HG03575 (cell line): Measurements from ENCODE around the gene SPATA20.

Source experiments
- ATAC-seq: cut with Tn5 transposase; IDR thresholded peaks from one replicate; pipeline ENCODE4 v1.9.1; 2021; ENCODE audit not compliant: unreplicated experiment, insufficient number of reproducible peaks, low FRiP score; ENCODE audit errors: extremely low read depth

The SPATA20 gene

GRCh38 chr17:50570032-50570431 lies 23.1 kb downstream of the SPATA20 start:
- ATAC-seq: no peak

DNA sequence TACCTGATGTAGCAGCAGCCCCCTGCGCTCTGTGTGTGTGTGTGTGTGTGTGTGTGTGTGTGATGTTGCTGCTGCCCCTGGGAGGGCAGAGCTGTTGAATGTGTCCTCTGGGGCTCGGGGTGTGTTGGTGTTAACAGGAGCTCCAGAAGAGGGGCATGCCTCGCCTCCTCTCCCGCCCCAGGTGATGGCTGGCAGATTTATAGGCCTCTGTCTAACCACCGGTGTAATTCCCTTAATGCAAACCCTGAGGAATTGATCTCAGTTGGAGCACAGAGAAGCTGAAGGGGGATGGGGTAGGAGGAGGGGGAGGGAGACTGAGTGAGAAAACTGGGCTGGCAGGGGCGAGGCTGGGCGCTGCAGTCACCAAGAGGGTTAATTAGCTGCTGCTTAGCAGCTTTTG lies 23.6 kb downstream of the SPATA20 start:
- no peak for ATAC-seq

GRCh38 chr17:50571681-50572080 lies 24.7 kb downstream of the SPATA20 start:
- ATAC-seq: no peak

GRCh38 chr17:50572541-50572940 lies 25.6 kb downstream of the SPATA20 start:
- no peak for ATAC-seq

GRCh38 chr17:50573866-50574611 lies 27.1 kb downstream of the SPATA20 start:
- no peak for ATAC-seq

- ATAC-seq: no peak
Measured at GRCh38 chr17:50575581-50576210, 28.7 kb downstream of the SPATA20 start.

- ATAC-seq: no peak
Measured at GRCh38 chr17:50576864-50577263, 29.9 kb downstream of the SPATA20 start.

GRCh38 chr17:50577451-50577954 lies 30.5 kb downstream of the SPATA20 start:
- no peak for ATAC-seq

DNA sequence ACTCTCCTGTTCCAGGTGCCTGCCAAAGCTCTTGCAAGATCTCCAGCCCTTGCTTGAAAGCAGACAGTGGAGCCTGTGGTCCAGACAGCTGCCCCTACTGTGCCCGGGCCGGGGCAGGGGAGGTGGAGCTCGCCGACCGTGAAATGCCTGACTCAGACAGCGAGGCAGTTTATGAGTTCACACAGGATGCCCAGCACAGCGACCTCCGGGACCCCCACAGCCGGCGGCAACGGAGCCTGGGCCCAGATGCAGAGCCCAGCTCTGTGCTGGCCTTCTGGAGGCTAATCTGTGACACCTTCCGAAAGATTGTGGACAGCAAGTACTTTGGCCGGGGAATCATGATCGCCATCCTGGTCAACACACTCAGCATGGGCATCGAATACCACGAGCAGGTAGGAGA lies 31.2 kb downstream of the SPATA20 start:
- ATAC-seq: no peak

GRCh38 chr17:50579399-50579798 lies 32.4 kb downstream of the SPATA20 start:
- ATAC-seq: no peak

- ATAC-seq: no peak
Measured at GRCh38 chr17:50580646-50581045, 33.7 kb downstream of the SPATA20 start.

GRCh38 chr17:50581316-50581715 lies 34.3 kb downstream of the SPATA20 start:
- ATAC-seq: no peak

GRCh38 chr17:50582741-50583140 lies 35.8 kb downstream of the SPATA20 start:
- no peak for ATAC-seq

- ATAC-seq: no peak
Measured at GRCh38 chr17:50583641-50584040, 36.7 kb downstream of the SPATA20 start.

DNA sequence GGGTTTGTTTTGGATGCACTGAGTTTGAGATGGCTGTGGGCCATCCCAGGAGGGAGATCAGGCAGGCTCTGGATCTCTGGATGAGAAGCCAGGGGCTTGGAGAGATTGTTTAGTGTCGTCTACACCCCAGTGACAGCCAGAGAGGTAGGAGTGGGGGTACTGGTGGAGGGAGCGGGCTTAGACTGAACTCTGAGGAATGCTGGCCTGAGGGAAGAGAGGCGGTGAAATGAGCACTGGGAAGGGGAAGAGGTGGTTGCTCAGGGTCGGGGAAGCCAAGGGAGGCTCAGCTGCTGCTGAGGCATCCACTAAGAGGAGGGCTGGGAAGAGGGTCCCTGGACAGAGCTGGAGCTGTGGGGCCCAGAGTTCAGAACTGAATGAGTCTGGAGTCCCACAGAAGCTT lies 37.1 kb downstream of the SPATA20 start:
- no peak for ATAC-seq

DNA sequence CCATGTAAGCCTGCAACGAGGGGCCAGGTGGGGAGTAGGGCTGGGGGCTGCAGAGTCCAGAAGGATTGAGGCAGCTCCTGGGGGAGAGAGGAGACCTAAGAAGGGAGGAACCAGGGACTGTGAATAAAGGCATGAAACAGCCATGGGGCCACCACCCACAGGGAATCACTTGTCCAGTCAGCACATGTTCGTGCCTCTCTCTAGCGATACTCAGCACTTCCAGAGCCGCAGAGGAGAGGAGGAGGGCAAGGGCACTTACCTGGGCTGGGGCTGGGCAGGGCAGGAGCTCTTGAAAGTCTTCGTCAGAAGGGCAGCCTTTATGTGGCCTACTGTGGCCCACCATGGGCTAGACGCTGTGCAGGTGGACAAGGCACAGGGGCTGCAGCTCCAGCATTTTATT lies 37.8 kb downstream of the SPATA20 start:
- ATAC-seq: no peak

GRCh38 chr17:50585346-50585745 lies 38.4 kb downstream of the SPATA20 start:
- no peak for ATAC-seq

DNA sequence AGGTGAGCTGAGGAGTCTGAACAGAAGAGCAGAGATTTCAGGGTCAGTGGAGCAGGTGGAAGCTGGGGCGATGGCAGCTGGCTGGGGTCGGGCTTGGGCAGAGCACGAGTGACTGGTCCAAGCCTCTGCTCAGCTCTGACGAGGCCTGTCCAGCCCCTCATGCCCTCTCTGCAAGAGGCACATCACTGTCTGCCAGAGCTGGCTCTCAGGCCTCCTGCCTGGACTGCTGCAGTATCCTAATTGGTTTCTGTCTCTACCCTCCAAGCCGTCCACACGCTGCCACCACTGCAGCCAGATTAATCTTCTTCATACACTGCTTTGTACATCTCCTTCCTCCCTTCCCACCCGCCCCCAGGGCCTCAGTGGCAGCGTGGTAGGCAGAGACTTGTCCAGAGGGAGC lies 38.9 kb downstream of the SPATA20 start:
- no peak for ATAC-seq

GRCh38 chr17:50586421-50587247 lies 39.7 kb downstream of the SPATA20 start:
- no peak for ATAC-seq

GRCh38 chr17:50587571-50587970 lies 40.6 kb downstream of the SPATA20 start:
- no peak for ATAC-seq
